ENCODE results near the gene TCFL5. TPM values are rescaled to one million over a fixed set of nuclear protein-coding genes. Genes with fewer than 3 reads are reported as not detected.

TCFL5 gene
- total RNA-seq, 2 experiments from 2014 or later, result 6.2 to 6.5 TPM

- ChIA-PET CTCF (interaction anchor here (0.7 to 3.8 kb wide), 5 partner anchors 13 to 310 kb away, joined by 3 to 21 read pairs (median 9); no protein-coding TSS in a partner anchor), POLR2A (no interaction called here)
Measured at GRCh38 chr20:62809530-62810428, 51.8 kb downstream of the TCFL5 start.

- CTCF ChIA-PET, result interaction anchor here (0.5 to 3.8 kb wide), 23 partner anchors 8 to 398 kb away, joined by 3 to 21 read pairs (median 4); partner anchors contain the start of genes COL9A3, MRGBP and TCFL5
Measured at GRCh38 chr20:62808211-62808865, 53.3 kb downstream of the TCFL5 start.

GRCh38 chr20:62807444-62808210, 54.0 kb downstream of the TCFL5 start:
- ChIA-PET CTCF (interaction anchor here (0.8 to 3.8 kb wide), 21 partner anchors 9 to 308 kb away, joined by 3 to 21 read pairs (median 4); partner anchors contain the start of genes COL9A3 and MRGBP), POLR2A (interaction anchor here (0.5 to 0.9 kb wide), 3 partner anchors 11 to 68 kb away, joined by 3 to 6 read pairs (median 4); partner anchors contain the start of gene MRGBP)

More at GRCh38 chr20:62808211-62808865, 53.3 kb downstream of the TCFL5 start:
- POLR2A ChIA-PET, result interaction anchor here (0.5 to 0.9 kb wide), 6 partner anchors 8 to 634 kb away, joined by 3 to 9 read pairs (median 4); partner anchors contain the start of genes COL9A3 and MRGBP

GRCh38 chr20:62806383-62807050, 55.1 kb downstream of the TCFL5 start:
- ChIA-PET POLR2A (no interaction called here), CTCF (interaction anchor here (3.8 kb wide), 1 partner anchor 15 kb away, joined by 21 read pairs; no protein-coding TSS in a partner anchor)

GRCh38 chr20:62805711-62806382, 55.8 kb downstream of the TCFL5 start:
- CTCF ChIA-PET, result interaction anchor here (1.2 to 3.8 kb wide), 2 partner anchors 14 to 32 kb away, joined by 3 to 21 read pairs; no protein-coding TSS in a partner anchor
- POLR2A ChIA-PET, result interaction anchor here (0.6 to 2.3 kb wide), 2 partner anchors 11 to 19 kb away, joined by 3 to 7 read pairs; no protein-coding TSS in a partner anchor

- ChIA-PET POLR2A (interaction anchor here (0.6 to 2.3 kb wide), 2 partner anchors 10 to 20 kb away, joined by 3 to 7 read pairs; no protein-coding TSS in a partner anchor), CTCF (interaction anchor here (1.2 kb wide), 1 partner anchor 32 kb away, joined by 3 read pairs; no protein-coding TSS in a partner anchor)
Measured at GRCh38 chr20:62805155-62805710, 56.4 kb downstream of the TCFL5 start.

- POLR2A ChIA-PET, result interaction anchor here (0.6 to 2.3 kb wide), 2 partner anchors 10 to 20 kb away, joined by 3 to 7 read pairs; no protein-coding TSS in a partner anchor
- CTCF ChIA-PET, result interaction anchor here (0.9 to 1.2 kb wide), 2 partner anchors 11 to 31 kb away, joined by 3 read pairs; no protein-coding TSS in a partner anchor
Measured at GRCh38 chr20:62804627-62805154, 56.9 kb downstream of the TCFL5 start, which contains the start of gene OGFR. TSS of gene OGFR (plus strand) at chr20:62804835. CDS start at chr20:62804860, 25 bp downstream.

GRCh38 chr20:62804021-62804626, 57.5 kb downstream of the TCFL5 start:
- ChIA-PET POLR2A (interaction anchor here (2.3 kb wide), 1 partner anchor 9 kb away, joined by 7 read pairs; no protein-coding TSS in a partner anchor), CTCF (interaction anchor here (0.9 kb wide), 1 partner anchor 10 kb away, joined by 3 read pairs; no protein-coding TSS in a partner anchor)

GRCh38 chr20:62802026-62802712, 59.5 kb downstream of the TCFL5 start:
- ChIA-PET CTCF (no interaction called here), POLR2A (no interaction called here)

- ChIA-PET POLR2A (no interaction called here), CTCF (no interaction called here)
Measured at GRCh38 chr20:62801284-62802010, 60.2 kb downstream of the TCFL5 start.

GRCh38 chr20:62800314-62801259, 61.0 kb downstream of the TCFL5 start:
- CTCF ChIA-PET, result no interaction called here
- POLR2A ChIA-PET, result no interaction called here

GRCh38 chr20:62799873-62800272, 61.7 kb downstream of the TCFL5 start:
- CTCF ChIA-PET, result interaction anchor here (0.6 kb wide), 1 partner anchor 612 kb away, joined by 3 read pairs; no protein-coding TSS in a partner anchor

GRCh38 chr20:62799459-62799858, 62.2 kb downstream of the TCFL5 start:
- ChIA-PET POLR2A (no interaction called here), CTCF (interaction anchor here (0.6 to 0.9 kb wide), 2 partner anchors 9 to 611 kb away, joined by 3 read pairs; no protein-coding TSS in a partner anchor)

More at GRCh38 chr20:62799873-62800272, 61.7 kb downstream of the TCFL5 start:
- POLR2A ChIA-PET, result no interaction called here

GRCh38 chr20:62799036-62799435, 62.6 kb downstream of the TCFL5 start:
- CTCF ChIA-PET, result interaction anchor here (0.6 to 0.9 kb wide), 2 partner anchors 9 to 611 kb away, joined by 3 read pairs; no protein-coding TSS in a partner anchor
- POLR2A ChIA-PET, result no interaction called here
